Stimulated activated naive CD4-positive, alpha-beta T cell (primary cell): ENCODE results near the gene GUCY1A1.
A peak's percentile ranks its signal among the peaks of the same experiment; 100 is the strongest.

Experiments used
- DNase-seq, 6 experiments: peaks; one replicate each; lab custom pipeline; 2025; lab: John Stamatoyannopoulos, UW

Gene GUCY1A1

DNA sequence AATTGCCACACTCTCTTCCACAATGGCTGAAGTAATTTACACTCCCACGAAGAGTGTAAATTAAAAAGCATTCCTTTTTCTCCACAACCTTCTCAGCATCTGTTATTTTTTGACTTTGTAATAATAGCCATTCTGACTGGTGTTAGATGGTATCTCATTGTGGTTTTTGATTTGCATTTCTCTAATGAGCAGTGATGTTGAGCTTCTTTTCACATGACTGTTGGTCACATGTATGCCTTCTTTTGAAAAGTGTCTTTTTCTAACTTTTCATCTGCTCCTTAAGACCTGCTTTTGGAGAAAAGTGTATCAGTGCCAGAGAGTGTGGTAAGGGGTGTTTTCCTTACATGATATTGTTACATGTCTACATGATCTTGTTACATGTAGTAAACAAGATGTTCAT lies 25.7 kb downstream of the GUCY1A1 start:
- DNase-seq = no peak

DNA sequence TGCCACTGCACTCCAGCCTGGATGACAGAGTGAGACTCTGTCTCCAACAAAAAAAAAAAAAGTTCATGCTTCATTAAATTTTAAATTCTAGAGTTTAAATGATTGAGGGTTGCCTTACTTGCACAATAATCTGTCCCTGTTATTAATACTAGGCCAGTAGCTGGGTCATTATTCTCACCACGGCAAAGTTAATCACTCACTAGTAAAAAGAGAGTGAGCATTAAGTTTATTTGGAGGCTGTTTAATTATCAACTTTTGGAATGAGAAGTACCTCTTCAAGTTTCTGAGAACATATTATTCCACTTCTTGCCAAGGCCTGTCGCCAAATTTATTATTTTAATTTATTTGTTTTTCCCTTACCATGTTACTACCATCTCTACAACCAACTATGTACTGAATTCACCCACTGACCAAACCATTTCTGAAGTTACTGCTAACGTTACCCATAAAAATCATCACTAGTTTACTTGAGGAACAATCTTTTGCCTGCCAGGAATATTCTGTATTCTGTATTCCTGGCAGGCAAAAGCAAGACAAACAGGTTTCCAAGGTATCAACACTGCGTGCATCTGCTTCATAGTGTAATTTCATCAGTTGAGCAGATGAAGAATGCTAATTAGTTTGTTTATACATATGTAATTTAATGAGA lies 26.5 kb downstream of the GUCY1A1 start:
- no peak for DNase-seq

DNA sequence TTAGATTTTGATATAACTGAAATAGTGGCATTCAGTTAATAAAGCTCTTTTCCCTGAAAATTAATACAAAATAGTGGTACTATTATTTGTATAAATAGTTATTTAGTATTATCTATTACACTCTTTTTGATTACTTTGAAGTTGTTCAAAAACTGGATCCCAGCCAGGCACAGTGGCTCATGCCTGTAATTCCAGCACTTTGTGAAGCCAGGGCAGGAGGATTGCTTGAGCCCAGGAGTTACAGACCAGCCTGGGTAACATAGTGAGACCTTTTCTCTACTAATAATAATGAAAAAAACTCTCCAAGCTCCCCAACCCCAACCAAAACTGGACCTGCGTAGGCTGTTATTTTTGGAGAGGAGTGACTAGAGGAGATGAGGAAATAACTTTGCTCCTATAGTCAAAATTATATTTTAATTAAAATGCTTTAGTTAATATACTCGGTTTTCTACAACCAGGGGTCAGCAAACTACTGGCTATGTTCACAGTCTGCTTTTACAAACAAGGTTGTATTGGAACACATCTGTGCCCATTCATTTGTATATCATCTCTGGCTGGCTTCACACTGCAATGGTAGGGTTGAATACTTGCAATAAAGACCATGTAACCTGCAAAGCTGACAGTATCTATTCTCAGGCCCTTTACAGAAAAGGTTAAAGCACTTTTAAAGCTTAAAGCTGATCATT lies 27.6 kb downstream of the GUCY1A1 start:
- DNase-seq = no peak

DNA sequence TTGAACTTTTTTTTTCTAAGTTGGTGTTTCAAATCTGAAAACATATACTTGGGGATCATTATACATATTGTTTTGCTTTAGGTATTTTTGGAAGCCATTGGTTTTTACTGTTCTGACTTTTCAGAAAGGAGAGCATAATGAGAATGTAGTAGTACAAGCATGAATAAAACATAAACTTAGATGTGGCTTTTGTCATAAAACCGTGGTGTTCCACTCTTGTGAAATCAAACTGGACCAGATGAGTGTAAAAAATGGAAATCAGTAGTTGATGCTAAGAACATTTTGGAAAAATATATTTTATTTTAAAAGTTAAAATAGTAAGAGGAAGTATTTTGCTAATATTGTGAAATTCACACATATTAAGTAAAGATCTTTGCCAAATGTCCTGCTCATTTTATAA lies 29.6 kb downstream of the GUCY1A1 start:
- DNase-seq = no peak

DNA sequence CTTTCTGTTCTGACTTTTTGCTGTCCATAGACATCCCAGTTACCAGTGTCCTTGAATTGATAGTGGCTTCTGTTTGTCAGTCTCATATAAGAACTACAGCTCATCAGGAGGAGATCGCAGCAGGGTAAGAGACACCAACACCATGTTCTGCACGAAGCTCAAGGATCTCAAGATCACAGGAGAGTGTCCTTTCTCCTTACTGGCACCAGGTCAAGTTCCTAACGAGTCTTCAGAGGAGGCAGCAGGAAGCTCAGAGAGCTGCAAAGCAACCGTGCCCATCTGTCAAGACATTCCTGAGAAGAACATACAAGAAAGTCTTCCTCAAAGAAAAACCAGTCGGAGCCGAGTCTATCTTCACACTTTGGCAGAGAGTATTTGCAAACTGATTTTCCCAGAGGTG lies 30.1 kb downstream of the GUCY1A1 start:
- DNase-seq = no peak

DNA sequence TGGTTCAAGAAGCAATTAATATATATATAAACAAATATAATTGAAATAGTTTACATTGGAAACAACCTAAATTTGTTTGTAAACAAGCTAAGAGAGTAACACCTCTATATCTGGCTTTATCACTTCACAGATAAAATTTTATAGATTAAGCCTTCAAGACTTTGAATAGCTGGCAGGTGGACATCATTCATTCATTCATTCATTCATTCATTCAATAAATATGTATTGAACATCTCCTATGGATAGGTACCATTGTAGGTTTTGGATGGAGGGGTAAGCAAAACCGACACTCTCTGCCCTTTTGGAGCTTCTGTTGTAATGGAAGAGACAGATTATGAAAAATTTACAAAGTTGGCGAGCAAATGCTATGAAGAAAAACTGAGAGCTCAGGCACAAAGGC lies 35.2 kb downstream of the GUCY1A1 start:
- DNase-seq = no peak

DNA sequence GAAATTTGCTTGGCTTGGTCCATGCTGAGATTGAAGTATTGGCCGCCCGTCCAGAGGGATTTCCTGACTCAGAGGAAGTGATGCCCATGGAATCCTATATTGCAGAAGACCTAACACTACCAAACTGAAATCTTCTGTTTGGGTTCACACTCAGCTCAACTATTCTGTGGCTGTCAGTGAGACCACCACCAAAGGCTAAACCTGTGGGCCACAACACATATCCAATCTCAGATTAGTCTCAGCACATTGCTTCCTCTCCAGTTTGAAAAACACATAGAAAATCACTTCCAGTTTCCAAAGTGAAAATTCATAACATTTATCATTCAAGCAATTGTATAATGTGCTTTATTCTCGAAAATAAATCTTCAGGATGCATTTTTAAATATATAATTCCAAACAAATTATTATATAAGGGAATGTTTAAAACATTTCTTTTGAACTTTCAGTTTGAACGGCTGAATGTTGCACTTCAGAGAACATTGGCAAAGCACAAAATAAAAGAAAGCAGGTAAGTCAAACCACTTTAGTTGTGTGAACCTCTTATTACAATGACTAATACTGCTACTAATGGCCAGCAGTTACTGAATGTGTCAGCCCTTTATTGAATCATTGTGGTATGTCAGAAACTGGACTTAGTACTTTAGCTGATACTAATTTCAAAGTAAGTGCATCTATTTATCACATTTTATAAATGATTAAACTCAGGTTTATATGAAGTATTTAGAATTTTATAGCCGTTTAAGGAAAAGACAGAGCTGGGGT lies 37.0 kb downstream of the GUCY1A1 start:
- no peak for DNase-seq

DNA sequence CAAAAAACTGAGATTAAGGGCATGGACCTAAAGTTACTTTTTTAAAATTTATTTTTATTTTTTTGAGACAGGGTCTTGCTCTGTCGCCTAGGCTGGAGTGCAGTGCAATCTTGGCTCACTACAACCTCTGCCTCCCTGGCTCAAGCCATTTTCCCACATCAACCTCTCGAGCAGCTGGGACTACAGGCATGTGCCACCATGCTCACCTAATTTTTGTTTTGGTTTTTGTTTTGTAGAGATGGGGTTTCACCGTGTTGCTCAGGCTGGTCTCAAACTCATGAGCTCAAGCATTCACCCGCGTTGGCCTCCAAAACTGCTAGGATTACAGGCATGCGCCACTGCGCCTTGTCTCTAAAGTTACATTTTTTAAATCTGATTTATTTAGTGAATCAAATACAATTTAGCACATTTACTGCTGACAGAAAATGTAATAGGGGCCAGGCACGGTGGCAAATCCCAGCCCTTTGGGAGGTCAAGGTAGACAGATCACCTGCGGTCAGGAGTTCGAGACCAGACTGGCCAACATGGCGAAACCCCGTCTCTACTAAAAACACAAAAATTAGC lies 38.3 kb downstream of the GUCY1A1 start:
- DNase-seq = no peak

DNA sequence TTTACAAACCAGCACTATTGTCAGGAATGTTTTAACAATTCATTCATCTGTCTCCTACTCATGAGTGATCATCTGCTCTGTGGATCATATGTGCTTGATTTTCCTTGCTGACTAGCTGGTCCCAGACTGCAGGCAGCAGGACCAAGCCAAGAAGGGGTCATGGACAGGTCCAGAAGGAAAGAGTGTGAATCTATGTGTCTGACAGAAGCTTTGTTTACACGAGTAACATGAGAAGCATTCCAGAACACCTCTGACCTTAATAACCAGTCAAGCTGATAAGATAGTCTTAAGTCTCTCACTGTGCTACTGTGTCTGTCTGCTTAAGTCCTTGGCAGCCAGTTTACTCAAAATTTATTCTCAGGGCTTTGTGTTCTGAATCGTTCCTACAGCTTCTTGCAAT lies 39.0 kb downstream of the GUCY1A1 start:
- DNase-seq = peak in 1 of 6 experiments; percentile 0

DNA sequence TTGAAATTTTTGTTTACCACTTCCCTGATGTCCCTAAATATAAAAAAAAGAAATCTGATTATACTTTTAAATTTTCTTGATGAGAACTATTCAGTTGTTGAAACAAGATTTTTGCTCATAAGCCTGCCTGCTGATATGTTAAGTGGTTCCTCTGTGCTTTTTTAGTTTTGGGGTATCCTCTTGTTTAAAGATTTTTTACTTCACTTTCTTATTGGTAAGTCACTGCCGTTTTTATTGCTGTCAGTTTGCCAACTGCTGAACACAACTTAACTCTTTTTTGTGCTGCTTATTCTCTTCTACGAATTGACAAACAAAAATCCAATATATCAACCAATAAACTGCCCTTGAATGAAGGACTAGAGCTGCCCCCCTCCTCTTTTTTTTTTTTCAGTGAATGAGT lies 39.5 kb downstream of the GUCY1A1 start:
- no peak for DNase-seq

DNA sequence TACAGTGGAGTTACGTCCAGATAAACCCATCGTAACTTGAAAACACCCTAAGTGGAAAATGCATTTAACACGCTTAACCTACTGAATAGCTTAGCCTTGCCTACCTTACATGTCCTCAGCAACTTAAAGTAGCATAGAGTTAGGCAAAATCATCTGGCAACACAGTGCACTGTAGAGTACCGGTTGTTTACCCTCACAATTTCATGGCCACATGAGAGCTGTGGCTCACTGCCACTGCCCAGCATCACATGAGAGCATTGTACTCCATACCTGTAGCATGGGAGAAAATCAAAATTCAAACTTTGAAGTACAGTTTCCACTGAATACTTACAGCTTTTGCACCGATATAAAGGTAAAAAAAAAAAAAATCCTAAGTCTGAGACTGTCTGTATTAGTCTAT lies 40.6 kb downstream of the GUCY1A1 start:
- no peak for DNase-seq

DNA sequence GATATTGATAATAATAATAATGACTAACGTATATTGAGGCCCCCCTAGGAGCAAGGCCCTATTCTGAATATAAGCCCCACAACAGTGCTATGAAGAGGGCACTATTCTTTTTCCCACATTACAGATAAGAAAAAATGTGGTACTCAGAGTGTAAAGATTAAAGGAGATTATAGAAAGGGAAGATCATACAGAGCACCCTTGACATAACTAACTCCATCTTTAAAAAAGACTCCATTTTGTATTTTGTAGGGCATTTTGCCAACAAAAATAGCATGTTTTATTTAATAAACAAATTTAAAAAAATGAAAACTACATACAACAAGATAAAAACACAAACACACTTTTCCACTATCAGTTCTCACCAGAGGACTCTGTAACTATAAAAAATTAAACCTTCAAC lies 42.1 kb downstream of the GUCY1A1 start:
- DNase-seq = no peak

DNA sequence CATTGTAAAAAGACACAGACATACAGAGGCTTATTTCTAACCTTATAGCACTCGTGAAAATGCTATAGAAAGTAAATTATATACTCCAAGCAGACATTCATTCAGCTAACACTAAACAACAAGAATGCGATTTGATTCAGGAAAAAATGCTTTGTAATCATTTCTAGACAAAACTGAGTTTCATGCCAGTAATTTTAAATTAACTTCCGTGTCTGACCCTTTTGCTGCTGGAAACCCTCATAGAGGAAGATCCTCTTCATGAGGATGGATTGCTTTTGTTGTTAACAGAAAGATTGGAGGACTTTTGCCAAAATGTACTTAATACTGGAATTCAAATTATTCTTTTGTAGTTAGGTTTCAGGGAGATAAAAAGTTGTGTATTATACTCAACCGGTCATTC lies 43.3 kb downstream of the GUCY1A1 start:
- DNase-seq = no peak

DNA sequence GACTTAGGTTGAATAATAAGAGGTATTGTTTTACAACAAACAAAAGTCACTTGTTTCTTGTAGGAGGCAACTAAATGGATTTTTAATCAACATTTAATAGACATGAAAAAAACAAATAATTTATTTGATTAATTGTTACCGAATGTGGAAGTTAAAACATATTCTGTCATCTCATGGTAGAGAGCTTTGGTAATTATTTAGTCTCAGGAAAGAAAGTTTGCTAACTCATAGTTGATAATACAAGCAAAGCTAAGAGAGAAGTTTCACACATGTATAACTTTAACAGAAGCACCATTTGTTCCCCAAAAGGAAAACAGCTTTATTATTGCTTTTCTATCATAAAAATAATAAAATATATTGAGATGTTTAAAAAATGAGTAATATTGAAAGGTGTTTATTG lies 44.9 kb downstream of the GUCY1A1 start:
- no peak for DNase-seq

DNA sequence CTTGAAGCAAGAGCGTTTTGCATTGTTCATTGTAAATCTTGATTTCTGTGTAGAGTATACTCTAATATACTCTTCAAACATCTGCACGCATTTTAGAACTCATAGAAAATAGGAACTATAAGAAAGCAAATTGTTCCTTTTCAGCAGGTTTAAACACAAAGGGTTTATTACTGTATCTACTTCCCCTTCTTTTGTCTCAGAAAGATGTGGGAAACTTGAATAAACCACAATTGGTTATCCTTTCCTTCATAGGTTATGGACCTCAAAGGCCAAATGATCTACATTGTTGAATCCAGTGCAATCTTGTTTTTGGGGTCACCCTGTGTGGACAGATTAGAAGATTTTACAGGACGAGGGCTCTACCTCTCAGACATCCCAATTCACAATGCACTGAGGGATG lies 46.2 kb downstream of the GUCY1A1 start:
- no peak for DNase-seq

DNA sequence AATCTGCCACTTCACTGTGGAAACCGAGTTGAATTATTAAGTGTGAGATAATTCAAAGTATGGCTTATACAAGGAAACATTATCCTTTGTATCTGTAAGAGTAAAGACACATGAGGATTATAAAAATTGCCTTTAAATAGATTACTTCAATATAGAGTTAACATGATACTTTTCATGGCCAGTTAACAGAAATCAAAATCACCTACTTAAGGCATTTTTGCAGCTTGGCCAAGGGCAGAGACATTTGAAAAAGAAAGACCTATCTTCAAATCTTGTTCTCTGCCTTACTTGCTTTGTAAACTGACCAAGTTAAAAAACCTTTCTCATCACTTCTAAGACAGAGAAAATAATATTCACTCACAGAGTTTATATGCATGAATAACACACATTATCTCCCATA lies 47.3 kb downstream of the GUCY1A1 start:
- no peak for DNase-seq

DNA sequence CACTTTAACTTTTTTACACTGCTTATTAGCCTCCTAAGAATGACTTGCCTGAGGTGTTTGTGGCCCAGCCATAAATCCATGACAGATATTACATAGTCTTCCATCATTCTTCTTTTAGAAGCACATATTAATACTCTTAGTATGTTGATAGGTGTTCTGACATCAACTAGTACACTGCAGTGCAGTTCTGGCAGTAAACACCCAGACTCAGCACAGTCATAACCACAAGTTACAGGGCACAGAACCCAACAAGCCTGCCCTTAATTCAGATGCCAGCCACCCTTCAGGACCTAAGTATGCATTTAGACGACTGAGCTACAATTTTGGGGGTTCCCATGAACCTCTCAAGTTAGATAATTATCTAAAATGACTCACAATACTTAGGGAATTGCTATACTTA lies 55.7 kb downstream of the GUCY1A1 start:
- no peak for DNase-seq

DNA sequence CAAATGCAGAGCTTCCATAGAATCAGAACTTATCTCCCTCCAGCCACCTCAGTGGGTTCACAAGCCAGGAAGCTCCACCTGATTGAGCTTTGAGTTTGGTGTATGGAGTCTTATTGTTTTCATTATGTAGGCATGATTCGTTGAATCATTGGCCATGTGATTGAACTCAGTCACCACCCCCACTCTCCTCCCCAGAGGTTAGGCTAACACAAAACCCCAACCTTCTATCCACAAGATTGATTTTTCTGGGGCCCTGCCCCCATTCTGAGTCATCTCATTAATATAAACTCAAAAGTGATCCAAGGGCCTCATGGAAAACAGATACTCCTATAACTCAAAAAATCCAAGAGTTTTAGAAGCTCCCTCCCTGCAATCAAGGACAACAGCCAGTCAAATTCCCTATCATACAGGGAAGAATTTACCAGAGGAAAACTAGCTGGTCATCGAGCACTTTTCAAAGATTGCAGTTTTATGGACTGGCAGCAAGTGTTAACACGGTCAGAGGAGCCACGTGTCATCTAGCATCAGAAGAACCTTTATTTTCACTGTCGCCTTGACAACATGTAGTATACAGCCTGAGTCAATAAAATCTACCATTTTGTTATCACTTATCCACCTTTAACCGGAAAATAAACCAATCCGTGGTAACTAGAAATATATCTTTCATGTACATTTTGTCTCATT lies 56.3 kb downstream of the GUCY1A1 start:
- no peak for DNase-seq

DNA sequence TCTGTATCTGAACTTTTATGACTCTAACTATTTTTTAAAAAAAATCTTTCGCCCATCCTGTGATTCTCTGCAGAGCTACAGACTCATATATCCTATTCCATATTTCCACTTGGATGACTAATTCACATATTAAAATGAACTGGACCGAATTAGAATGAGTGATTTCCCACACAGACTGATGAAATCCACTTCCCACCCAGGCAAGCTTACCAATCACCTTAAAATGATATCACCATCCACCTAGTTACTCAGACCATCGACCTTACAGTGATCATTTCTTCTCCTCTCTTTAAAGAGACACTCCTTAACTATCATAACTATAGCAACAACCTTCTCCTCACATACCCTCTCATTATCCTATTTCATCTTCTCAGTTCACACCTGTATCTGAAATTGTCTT lies 58.1 kb downstream of the GUCY1A1 start:
- DNase-seq = no peak

DNA sequence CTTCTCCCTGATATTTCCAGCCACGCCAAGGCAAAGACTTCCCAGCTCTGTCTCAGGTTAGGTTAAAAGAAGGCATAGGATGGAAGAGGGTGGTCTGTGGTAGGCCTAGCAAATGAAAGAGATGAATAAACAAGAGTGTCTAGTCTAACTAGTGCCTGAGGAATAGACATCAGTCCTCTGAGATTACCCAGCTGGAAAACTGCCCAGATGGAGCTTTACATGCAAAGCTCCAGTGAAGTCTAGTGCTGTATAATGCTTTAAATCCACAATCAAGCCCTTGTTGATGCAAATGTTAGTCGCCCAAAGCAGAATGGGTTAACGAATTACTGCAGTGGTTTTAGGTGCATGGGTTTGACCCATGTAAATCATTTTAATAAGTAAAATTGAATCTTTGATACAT lies 67.4 kb downstream of the GUCY1A1 start:
- no peak for DNase-seq

DNA sequence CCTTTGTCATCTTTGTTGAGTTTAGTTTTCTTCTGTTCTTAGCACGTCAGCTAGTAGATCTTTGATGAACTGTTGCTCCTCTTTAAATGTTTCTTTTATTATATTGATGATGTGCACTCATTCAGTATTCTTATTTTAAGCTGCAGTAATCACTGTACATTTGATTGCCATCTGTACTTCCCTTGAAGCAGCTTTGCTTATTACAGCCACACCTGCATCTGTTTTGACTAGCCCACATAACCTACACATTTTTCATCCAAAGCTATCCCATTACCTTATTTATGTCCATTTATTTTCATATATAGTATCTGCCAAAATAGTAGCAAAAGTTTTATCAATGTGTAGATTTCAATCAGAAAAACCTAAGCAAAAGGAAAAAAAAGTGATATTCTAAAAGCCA lies 68.3 kb downstream of the GUCY1A1 start:
- DNase-seq = no peak

DNA sequence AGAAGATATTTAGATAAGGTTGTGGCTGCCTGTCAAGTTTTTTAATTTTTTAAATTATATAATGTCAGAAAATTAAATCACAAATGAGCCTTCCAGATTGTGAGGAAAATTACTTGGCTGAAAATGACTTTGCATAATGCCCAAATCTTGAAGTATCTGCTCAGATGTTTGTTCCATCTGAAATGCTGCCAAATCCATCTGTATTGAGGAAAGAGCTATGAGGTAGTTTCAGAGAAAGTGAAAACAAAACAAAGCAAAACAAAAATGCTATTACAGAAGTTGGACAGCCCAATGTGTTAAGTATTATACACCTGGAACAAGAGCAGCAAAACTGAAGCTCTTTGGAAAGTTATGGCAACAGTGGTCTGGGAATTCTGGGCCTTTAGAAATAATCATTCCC lies 68.8 kb downstream of the GUCY1A1 start:
- no peak for DNase-seq

DNA sequence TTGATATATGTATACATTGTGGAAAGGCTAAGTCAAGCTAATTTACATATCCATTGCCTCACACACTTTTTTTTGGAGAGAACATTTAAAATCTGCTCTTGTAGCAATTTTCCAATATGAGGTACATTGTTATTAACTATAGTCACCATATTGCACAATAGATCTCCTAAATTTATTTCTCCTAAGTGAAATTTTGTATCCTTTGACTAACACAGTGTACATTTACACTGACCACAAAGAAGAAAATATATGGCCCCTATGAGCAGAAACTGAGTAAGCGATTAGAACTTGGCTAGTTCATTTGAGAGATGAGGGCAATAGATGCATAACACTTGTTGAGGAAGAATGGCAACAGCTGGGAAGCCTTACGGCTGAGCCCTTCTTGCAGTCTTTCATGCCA lies 71.9 kb downstream of the GUCY1A1 start:
- DNase-seq = no peak
